22Rv1 (cell line): ENCODE data around the gene LRRC32.

Source experiments
- H3K27ac ChIP-seq: fragments of 450-650 bp; 2 replicates; pipeline ENCODE4 v1.5.1; 2017
- ZFX ChIP-seq: fragments of 450-650 bp; IDR thresholded peaks from 2 replicates; pipeline ENCODE4 v1.6.1; 2017; ENCODE audit warnings: antibody characterized with exemption, borderline replicate concordance
- TF ChIP-seq, protein P1 (sequence below): fragments of 450-650 bp; IDR thresholded peaks from 2 replicates; pipeline ENCODE4 v1.5.1; 2017; ENCODE audit warnings: mild to moderate bottlenecking

Gene LRRC32

DNA sequence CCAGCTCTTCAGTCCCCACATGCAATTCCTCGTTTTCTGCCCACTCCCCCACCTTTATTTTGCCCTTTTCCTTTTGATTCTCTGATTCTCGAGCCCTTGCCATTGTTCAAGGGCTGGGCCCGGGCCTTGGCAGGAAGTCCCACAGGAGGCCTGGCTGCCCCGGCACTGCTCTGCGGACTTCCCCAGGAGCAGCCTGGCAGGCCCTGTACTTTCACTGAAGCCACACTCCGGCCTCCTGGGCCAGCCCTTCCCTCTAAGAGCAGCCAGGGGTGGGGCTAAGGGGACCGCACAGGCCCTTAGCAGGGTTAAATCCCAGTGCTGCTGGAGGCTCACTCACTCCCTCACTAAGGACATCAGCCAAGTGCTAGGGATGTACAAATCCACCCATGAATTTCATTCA lies 4.1 kb downstream of the LRRC32 start:
- H3K27ac ChIP-seq: no peak overlapping the region
- TF ChIP-seq, protein P1, sequence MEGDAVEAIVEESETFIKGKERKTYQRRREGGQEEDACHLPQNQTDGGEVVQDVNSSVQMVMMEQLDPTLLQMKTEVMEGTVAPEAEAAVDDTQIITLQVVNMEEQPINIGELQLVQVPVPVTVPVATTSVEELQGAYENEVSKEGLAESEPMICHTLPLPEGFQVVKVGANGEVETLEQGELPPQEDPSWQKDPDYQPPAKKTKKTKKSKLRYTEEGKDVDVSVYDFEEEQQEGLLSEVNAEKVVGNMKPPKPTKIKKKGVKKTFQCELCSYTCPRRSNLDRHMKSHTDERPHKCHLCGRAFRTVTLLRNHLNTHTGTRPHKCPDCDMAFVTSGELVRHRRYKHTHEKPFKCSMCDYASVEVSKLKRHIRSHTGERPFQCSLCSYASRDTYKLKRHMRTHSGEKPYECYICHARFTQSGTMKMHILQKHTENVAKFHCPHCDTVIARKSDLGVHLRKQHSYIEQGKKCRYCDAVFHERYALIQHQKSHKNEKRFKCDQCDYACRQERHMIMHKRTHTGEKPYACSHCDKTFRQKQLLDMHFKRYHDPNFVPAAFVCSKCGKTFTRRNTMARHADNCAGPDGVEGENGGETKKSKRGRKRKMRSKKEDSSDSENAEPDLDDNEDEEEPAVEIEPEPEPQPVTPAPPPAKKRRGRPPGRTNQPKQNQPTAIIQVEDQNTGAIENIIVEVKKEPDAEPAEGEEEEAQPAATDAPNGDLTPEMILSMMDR: no peak
- no peak for TF ChIP-seq ZFX

DNA sequence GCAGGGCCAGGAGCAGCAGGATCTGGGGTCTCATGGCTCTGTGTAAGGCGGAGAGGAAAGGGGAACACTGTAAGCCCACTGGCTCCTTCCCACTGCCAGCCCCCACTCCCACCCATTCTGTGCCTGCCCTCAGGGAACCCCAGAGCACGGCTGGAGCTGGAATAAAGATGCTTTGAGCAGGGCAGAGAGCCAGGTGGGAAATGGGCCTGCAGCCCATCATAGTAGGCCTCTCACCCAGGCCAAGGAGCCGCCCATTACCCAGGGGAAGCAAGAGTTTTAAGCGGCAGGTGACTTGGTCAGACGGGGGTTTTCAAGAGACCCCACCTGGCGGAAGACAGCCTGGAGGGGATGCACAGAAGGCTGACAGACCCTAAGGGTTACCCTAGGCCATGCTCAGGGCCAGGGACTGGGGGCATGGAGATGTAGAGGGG lies 4.6 kb downstream of the LRRC32 start:
- H3K27ac ChIP-seq: no peak overlapping the region
- TF ChIP-seq ZFX: no peak
- TF ChIP-seq, protein P1: no peak

DNA sequence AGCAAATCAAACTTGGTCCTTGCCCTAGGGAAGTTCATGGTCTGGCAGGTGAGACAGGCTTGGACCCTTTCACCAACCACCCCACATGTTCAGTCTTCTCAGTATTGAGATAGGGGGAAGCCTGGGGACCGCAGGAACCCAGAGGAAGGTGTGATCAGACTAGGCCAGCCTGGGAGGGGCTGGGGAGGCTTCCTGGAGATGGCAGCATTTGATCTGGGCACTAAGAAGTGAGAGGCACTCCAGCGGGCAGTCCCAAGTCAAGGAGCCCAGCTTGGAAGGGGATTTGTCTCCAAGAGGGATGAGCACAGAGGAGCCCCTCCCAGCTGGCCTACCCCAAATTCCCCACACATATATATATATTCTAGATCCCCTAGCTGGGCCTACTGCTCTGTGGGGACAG lies 5.4 kb downstream of the LRRC32 start:
- TF ChIP-seq, protein P1: no peak
- TF ChIP-seq ZFX: no peak
- no peak overlapping the region for H3K27ac ChIP-seq

DNA sequence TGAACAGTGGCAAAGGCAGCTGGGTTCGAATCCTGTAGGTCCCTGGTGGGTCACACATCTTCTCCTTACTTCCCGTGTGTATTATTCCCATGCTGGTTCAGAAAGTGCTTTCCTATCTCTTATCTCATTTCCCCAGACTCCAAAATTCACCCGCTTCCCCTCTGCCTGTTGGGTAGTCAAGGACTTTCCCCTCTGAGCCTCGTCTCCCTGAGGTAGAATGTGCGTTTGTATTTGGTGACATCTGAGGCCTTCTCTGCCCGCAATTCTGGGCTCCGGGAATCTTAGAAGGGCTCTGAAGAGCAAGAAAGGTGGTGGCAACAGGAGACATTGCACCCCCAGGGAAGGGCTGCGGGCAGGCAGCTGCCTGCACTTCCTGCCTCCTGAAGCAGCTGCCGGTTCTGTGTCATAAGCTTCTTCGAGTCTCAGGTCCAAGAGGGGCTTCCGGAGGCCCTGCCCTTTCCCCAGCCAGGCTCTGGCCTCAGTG lies 5.9 kb downstream of the LRRC32 start:
- TF ChIP-seq, protein P1: no peak
- TF ChIP-seq ZFX: no peak

DNA sequence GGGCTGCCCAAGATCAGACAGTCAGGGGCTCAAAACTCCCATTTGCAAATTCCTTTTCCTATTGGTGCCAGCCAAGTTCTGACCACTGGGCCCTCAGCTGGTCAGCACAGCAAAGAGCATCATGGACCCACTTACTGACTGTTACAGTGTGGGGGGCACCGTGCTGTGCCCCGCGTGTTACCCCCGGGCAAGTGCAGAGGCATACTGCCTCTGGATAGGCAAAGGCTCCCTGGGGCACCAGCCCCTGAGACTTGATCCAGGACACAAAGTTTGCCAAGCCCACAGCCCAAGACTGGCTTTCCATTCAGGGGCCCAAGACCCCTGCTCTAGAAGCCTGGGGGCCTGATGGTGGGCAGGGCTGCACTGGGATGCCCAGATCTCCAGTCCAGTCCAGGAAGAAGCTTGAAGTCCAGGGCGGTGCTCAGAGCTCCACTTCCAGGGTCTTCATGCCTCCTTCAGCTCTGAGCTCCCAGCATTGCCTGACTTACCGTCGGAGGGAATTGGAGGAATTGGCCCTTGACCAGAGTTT lies 6.6 kb downstream of the LRRC32 start:
- H3K27ac ChIP-seq: no peak overlapping the region
- TF ChIP-seq ZFX: no peak
- TF ChIP-seq, protein P1: no peak

More for the DNA sequence above, 5.9 kb downstream of the LRRC32 start:
- H3K27ac ChIP-seq: no peak overlapping the region

DNA sequence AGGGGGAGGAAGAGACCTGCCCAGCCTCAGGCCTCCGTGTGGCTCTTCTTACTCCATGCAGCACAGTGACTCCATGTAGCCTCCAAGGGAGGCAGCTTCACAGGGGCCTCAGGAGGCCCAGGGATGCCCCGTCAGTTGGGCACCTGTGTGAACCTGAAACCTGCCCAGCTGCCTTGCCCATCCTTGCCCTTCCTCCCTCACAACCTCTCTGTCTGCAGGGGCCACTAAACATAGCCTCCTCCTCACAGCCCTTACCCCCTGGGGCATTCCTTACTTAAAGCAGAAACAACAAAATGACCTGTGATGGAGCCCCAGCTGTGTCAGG lies 7.1 kb downstream of the LRRC32 start:
- no peak overlapping the region for H3K27ac ChIP-seq
- TF ChIP-seq, protein P1: no peak

GRCh38 chr11:76662656-76663485 lies 7.7 kb downstream of the LRRC32 start:
- H3K27ac ChIP-seq: no peak overlapping the region
- TF ChIP-seq ZFX: no peak
